K562 (cell line): ENCODE results near the gene DNAJC13. TPM values are rescaled to one million over a fixed set of nuclear protein-coding genes. Genes with fewer than 3 reads are reported as not detected.

Source experiments
- CC2D1A ChIP-seq: fragments of 450-650 bp; IDR thresholded peaks from 2 replicates; pipeline ENCODE4 v1.6.1; 2017; ENCODE audit warnings: mild to moderate bottlenecking
- EGR1 ChIP-seq: fragments of 450-650 bp; conservative IDR thresholded peaks from 2 replicates; pipeline ENCODE4 v1.6.1; 2017; ENCODE audit warnings: mild to moderate bottlenecking
- ETV1 ChIP-seq: fragments of 450-650 bp; conservative IDR thresholded peaks from 2 replicates; pipeline ENCODE4 v1.6.1; 2016; ENCODE audit warnings: missing genetic modification characterization, control low read depth, low read depth, missing compliant biosample characterization
- GABPB2 ChIP-seq: fragments of 250-450 bp; sonication (Bioruptor Pico); conservative IDR thresholded peaks from 2 replicates; pipeline ENCODE4 v1.5.1; 2021; ENCODE audit warnings: mild to moderate bottlenecking
- HNRNPL ChIP-seq: fragments of 200-400 bp; formaldehyde crosslinking; IDR thresholded peaks from 2 replicates; pipeline ENCODE4 v1.6.1; 2017; ENCODE audit warnings: low read depth, mild to moderate bottlenecking, low read length
- MCM3 ChIP-seq: fragments of 450-650 bp; IDR thresholded peaks from 2 replicates; pipeline ENCODE4 v1.6.1; 2016
- NFE2L1 ChIP-seq: fragments of 450-650 bp; IDR thresholded peaks from 2 replicates; pipeline ENCODE4 v1.6.1; 2016; ENCODE audit warnings: missing genetic modification characterization, low read depth, mild to moderate bottlenecking, missing compliant biosample characterization, moderate library complexity, borderline replicate concordance
- POLR2A ChIP-seq: fragments of 450-650 bp; conservative IDR thresholded peaks from 2 replicates; pipeline ENCODE4 v1.6.1; 2016
- POLR2G ChIP-seq: fragments of 200-400 bp; formaldehyde crosslinking; IDR thresholded peaks from 2 replicates; pipeline ENCODE4 v1.6.1; 2017; ENCODE audit warnings: low read depth, mild to moderate bottlenecking, antibody characterized with exemption, low read length, moderate library complexity
- PTTG1 ChIP-seq: fragments of 450-650 bp; IDR thresholded peaks from 2 replicates; pipeline ENCODE4 v1.6.1; 2016; ENCODE audit warnings: low read depth, mild to moderate bottlenecking, missing genetic modification characterization, missing compliant biosample characterization
- RBBP5 ChIP-seq: fragments of 200-600 bp; sonication (generic); IDR thresholded peaks from 2 replicates; pipeline ENCODE4 v1.6.1; 2012; ENCODE audit warnings: borderline replicate concordance, mild to moderate bottlenecking, low read length, control low read depth, inconsistent platforms; ENCODE audit not compliant: insufficient read depth, poor library complexity, severe bottlenecking
- RBFOX2 ChIP-seq: fragments of 200-400 bp; formaldehyde crosslinking; IDR thresholded peaks from 2 replicates; pipeline ENCODE4 v1.6.1; 2017; ENCODE audit warnings: low read depth, mild to moderate bottlenecking, low read length, moderate library complexity
- RFX7 ChIP-seq: fragments of 250-450 bp; sonication (Bioruptor Pico); IDR thresholded peaks from 2 replicates; pipeline ENCODE4 v1.5.1; 2021; ENCODE audit warnings: mild to moderate bottlenecking
- SAP30 ChIP-seq: fragments of 200-600 bp; sonication (generic); IDR thresholded peaks from 2 replicates; pipeline ENCODE4 v1.6.1; 2012; ENCODE audit warnings: borderline replicate concordance, low read depth, mild to moderate bottlenecking, moderate library complexity, low read length, control low read depth, inconsistent platforms; ENCODE audit not compliant: insufficient read depth, poor library complexity, severe bottlenecking
- SIN3A ChIP-seq, 2 experiments: fragments of 150-350 bp in 1 of 2; IDR thresholded peaks; 2 replicates each; pipeline ENCODE4 v1.6.1; 2011 to 2016; ENCODE audit warnings: borderline replicate concordance in 2 of 2, low read depth in 2 of 2, low read length in 2 of 2, mild to moderate bottlenecking in 2 of 2, moderate library complexity in 2 of 2; ENCODE audit not compliant: control insufficient read depth in 1 of 2
- SRSF7 ChIP-seq: fragments of 200-400 bp; formaldehyde crosslinking; optimal IDR thresholded peaks from 2 replicates; pipeline ENCODE3; 2017; ENCODE audit warnings: mild to moderate bottlenecking, low read depth, low read length
- TAF1 ChIP-seq: IDR thresholded peaks from 2 replicates; pipeline ENCODE4 v1.6.1; 2011; ENCODE audit warnings: mild to moderate bottlenecking, low read length, moderate library complexity; ENCODE audit not compliant: insufficient read depth, control insufficient read depth, severe bottlenecking; ENCODE audit errors: extremely low read depth
- ZBTB7A ChIP-seq: IDR thresholded peaks from 2 replicates; pipeline ENCODE4 v1.6.1; 2011; ENCODE audit warnings: low read depth, mild to moderate bottlenecking, low read length, moderate library complexity, borderline replicate concordance; ENCODE audit not compliant: control insufficient read depth
- ZEB2 ChIP-seq: fragments of 450-650 bp; IDR thresholded peaks from 2 replicates; pipeline ENCODE4 v1.6.1; 2016
- ZFX ChIP-seq: sonication (generic); formaldehyde crosslinking; IDR thresholded peaks from 2 replicates; pipeline ENCODE4 v1.8.0; 2022; ENCODE audit warnings: mild to moderate bottlenecking, missing genetic modification reagents, moderate library complexity
- ZNF76 ChIP-seq: fragments of 250-450 bp; sonication (Bioruptor Pico); IDR thresholded peaks from 2 replicates; pipeline ENCODE4 v1.4.0; 2020; ENCODE audit warnings: mild to moderate bottlenecking, moderate library complexity, borderline replicate concordance
- polyA plus RNA-seq, 8 experiments: library from polyadenylated mRNA; depleted of rRNA in 4 of 8; stranded (reverse) in 5 of 8; unstranded in 3 of 8; fragments of >200 nt; fragmentation: Nextera tagmentation in 2 of 8; fragmentation: Illumina TruSeq in 1 of 8; extraction: Ambion mirVana in 2 of 8; extraction: Trizol in 1 of 8; gene quantifications; 2 replicates each; pipeline versions ENCODE4 v1.2.1 to v1.2.3, GENCODE V29; 2011 to 2014; ENCODE audit warnings: inconsistent platforms in 1 of 8, missing spikeins in 1 of 8
- total RNA-seq, 7 experiments: library from RNA; depleted of rRNA in 6 of 7; stranded (reverse); fragments of >200 nt in 6 of 7; fragmentation: Illumina TruSeq in 2 of 7; extraction: Trizol in 2 of 7; gene quantifications; 2 replicates each; pipeline versions ENCODE4 v1.2.1 to v1.2.3, GENCODE V29; 2011 to 2021; ENCODE audit warnings: low replicate concordance in 1 of 7
- TF ChIP-seq, protein P1 (sequence below): fragments of 200-800 bp; sonication (Bioruptor generic); IDR thresholded peaks from 2 replicates; pipeline ENCODE4 v1.6.1; 2017; ENCODE audit warnings: missing genetic modification characterization, missing compliant biosample characterization
- TF ChIP-seq, protein P2 (sequence below): sonication (generic); formaldehyde crosslinking; IDR thresholded peaks from 2 replicates; pipeline ENCODE4 v1.8.0; 2023; ENCODE audit warnings: mild to moderate bottlenecking, missing genetic modification reagents

The DNAJC13 gene
- total and polyA plus RNA-seq, 9 of the 15 experiments (the other 6 are each of a cell fraction or from before 2014, with no cell fraction given) = 2.9 to 17.1 (median 10.2) TPM

DNA sequence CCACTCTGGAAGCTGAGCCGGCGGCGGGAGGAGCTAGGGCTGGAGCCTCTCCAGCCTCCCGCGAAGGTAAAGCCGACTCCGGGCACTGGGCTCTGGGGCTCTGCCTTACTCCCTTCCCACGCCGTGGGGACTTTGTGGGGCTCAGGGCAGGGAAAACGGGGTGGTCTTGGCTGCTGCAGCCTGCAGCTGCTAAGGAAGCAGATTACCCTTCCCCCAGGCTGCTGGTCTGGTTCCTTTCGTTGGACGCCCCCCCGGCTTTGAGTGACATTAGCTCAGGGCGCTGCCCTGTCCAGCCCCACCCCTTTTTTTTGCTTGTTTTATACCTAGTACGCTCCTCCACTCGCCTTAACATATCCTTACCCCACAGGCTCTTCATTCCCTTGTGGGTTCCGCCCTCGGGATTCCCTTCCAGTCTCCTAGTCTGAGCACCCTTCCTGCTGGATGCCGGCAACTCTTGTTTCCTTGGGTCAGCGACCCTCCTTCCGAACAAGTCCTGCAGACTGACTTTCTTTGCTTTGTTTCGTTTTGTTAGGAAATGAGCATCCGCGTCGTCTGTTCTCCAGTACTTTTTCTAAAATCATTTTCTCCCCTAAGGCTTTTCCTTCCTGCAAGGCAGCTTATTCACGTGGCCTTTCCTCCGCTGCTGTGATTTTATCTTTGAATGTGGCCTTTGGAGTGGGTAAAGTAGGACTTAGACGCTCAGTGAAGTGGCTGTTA is 551 bp downstream of the DNAJC13 start (continued):
- TF ChIP-seq POLR2G (peak; percentile 6; the same call in 1 of the 2 replicates), RBFOX2 (peak; percentile 46), RFX7 (CRISPR knock-in tag) (no peak), MCM3 (no peak), ZFX (peak; percentile 26; the same call in 1 of the 2 replicates), CC2D1A (no peak), NFE2L1 (tag) (no peak), SRSF7 (no peak), ZNF76 (CRISPR knock-in tag) (no peak), HNRNPL (no peak), ETV1 (tag) (no peak), SIN3A (IDR thresholded peaks at IDR 0.05; ENCODE audit: borderline replicate concordance in 2 of 2, control insufficient read depth in 1 of 2, low read depth in 2 of 2, low read length in 2 of 2) (peak in 1 of 2 experiments; percentile 45; a peak in 1 of 4 replicates), PTTG1 (no peak), POLR2A (peak; percentile 56; the same call in 1 of the 2 replicates), ZBTB7A (peak; percentile 43; the same call in 1 of the 2 replicates), GABPB2 (no peak), EGR1 (no peak), RBBP5 (peak; percentile 80), TAF1 (no peak), ZEB2 (no peak), SAP30 (peak; percentile 48)
- TF ChIP-seq, protein P1, sequence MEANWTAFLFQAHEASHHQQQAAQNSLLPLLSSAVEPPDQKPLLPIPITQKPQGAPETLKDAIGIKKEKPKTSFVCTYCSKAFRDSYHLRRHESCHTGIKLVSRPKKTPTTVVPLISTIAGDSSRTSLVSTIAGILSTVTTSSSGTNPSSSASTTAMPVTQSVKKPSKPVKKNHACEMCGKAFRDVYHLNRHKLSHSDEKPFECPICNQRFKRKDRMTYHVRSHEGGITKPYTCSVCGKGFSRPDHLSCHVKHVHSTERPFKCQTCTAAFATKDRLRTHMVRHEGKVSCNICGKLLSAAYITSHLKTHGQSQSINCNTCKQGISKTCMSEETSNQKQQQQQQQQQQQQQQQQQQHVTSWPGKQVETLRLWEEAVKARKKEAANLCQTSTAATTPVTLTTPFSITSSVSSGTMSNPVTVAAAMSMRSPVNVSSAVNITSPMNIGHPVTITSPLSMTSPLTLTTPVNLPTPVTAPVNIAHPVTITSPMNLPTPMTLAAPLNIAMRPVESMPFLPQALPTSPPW = peak; percentile 45
- TF ChIP-seq, protein P2, sequence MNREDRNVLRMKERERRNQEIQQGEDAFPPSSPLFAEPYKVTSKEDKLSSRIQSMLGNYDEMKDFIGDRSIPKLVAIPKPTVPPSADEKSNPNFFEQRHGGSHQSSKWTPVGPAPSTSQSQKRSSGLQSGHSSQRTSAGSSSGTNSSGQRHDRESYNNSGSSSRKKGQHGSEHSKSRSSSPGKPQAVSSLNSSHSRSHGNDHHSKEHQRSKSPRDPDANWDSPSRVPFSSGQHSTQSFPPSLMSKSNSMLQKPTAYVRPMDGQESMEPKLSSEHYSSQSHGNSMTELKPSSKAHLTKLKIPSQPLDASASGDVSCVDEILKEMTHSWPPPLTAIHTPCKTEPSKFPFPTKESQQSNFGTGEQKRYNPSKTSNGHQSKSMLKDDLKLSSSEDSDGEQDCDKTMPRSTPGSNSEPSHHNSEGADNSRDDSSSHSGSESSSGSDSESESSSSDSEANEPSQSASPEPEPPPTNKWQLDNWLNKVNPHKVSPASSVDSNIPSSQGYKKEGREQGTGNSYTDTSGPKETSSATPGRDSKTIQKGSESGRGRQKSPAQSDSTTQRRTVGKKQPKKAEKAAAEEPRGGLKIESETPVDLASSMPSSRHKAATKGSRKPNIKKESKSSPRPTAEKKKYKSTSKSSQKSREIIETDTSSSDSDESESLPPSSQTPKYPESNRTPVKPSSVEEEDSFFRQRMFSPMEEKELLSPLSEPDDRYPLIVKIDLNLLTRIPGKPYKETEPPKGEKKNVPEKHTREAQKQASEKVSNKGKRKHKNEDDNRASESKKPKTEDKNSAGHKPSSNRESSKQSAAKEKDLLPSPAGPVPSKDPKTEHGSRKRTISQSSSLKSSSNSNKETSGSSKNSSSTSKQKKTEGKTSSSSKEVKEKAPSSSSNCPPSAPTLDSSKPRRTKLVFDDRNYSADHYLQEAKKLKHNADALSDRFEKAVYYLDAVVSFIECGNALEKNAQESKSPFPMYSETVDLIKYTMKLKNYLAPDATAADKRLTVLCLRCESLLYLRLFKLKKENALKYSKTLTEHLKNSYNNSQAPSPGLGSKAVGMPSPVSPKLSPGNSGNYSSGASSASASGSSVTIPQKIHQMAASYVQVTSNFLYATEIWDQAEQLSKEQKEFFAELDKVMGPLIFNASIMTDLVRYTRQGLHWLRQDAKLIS = peak; percentile 68
